HG02759 (cell line): Measurements from ENCODE around the gene GNL2.
A peak's percentile ranks its signal among the peaks of the same experiment; 100 is the strongest.

ENCODE experiments used
- ATAC-seq: cut with Tn5 transposase; IDR thresholded peaks from one replicate; pipeline ENCODE4 v1.9.1; 2021; ENCODE audit warnings: mild to moderate bottlenecking, moderate library complexity; ENCODE audit not compliant: unreplicated experiment

The GNL2 gene

DNA sequence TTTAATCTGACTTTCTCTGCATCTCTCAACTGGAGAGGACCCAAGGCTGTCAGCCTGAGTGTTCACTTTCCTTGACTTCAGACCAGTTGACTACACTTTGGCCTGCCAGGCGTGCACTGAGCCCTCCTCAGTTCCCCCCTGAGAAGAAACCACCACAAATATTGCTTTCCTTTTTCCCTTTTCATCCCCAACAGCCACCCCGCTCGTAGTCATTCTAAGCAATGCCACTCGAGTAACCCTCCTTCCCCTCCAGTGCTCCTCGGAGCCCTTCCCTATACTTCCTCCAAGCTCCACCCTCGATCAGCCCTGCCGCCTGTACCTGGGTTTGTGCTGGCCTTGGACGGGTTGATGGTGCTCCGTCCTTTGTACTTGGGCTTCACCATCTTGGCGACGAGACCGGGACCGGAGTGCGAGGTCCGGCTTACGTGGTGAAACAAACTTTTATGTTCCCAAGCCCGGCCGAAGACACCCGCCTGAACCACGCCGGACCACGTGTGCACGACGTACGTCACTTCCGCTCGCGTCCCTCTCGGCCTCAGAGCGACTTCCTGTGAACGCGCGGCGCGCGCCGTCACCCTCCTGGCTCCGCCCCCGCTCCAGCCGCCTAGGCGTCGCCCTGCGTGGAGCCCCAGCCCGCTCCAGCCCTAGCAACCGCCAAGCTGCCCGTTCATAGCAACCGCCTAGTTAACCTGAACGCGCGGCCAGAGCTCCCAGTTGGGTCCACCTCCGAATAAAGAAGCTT lies at the start of gene GNL2:
TSS of gene GNL2 (minus strand) at position 498 of the 742 bp plus-strand sequence. CDS start at position 383, 115 bp downstream.
- ATAC-seq = peak; percentile 98

DNA sequence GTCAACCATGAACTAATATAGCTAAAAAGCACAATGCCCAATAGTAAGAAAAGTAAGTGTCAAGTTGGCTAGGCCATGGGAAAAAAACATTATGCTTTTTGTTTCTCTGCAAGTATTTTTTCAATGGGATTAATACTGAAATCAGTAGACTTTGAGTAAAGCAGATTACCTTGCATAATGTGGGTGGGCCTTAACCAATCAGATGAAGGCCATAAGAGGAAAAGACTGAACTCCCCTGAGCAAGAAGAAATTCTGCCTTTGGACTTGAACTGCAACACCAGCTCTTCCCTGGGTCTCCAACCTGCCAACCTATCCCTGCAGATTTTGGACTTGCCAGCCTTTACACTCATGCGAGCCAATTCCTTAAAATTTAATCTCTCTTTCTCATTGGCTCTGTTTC lies 45.3 kb upstream of the GNL2 start:
- no peak for ATAC-seq

DNA sequence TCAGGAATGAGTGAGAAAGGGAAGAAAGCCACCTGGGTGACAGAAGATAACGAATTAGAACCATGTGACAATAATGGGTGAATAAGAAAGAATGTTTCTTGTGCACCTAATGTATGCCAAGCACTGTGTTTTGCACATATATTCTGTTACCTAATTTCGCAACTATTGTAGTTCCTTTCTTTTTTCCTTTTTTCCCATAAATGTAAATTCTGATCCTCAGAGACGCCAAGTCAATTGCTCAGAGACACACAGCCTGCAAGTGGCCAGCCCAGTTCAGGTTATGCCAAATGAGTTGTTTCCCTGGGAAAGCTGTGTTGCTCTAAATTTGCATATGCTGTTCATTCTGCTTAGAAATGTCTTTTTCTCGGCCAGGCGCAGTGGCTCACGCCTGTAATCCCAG lies 40.7 kb upstream of the GNL2 start:
- ATAC-seq = no peak

DNA sequence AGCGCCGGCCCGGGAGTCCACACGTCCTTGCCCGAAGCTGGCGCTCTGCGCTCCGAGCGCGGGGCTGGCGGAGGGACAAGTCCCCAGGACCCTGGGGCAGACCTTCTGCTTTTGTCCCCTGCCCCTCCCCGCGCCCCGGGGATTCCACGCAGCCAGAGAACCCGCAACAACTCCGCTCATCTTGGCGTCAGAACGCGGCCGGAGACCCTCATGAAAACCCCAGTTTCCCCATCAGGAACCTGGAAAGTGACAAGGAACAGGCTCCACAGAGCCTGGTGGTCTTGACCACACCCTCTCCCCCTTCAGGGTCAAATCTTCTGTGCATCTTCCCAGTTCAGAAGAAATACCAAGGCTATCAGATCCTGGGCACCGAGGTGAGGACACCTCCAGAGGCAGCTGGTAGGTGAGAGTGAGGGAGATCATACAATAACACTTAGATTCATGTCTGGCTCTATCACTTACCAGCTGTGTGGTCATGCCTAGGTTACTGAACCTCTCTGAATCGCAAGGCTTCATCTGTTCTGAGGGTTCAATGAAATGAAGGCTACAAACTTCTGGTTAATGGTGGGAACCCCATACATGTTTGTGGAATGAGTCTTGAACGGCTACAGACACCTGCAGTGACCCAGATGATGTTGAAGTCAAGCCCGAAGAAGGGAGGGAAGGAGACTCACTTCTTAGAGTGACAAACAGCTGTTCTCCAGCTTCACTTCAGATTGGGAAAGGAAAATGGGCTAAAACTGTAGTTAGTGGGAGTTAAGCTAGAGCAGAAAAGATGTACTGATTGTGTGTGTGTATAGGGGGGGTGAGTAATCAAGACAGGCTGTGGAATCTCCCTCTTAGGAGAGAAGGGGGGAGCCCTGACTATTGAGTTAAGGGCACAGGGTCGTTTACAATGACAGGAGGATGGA lies 39.5 kb upstream of the GNL2 start:
- ATAC-seq = no peak

DNA sequence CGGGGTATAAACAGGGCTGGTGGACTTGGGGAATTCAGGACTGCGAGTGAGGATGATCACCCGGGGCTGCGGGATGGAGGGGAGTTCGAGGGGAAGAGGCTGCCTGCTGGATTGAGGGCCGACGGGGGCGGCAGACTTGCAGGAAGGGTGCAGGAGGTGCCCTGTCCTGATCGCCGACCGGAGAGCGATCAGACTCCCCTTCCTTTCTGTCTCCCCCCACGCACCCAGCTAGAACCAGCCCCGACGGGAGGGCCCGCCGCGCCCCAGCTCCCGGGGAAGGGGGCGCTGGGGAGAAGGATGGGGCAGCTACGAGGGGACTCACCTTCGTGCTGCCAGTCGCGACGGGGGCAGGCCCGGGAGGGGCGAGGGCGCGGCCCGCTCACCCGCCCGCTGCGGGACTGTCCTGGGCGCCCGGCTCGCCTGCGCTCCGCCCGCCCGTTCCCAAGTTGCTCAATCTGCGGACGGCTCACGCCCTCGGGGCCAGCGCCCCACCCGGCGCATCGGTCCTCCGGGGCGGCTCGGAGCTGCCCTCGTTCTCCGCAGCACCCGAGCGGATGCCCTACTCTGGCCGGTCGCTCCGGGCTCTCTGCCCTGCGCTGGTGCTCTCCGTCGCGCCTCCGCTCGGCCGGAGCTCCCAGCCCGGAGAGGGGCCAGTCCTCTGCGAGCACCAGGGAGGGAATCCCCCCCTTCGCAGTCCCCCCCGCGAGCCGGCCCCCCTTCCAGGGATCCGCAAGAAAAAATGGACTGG lies 38.7 kb upstream of the GNL2 start, which contains the start of gene RSPO1:
TSS of gene RSPO1 (minus strand) at position 649 of the 748 bp plus-strand sequence. CDS start 5,231 bp downstream, outside the sequence.
- no peak for ATAC-seq

DNA sequence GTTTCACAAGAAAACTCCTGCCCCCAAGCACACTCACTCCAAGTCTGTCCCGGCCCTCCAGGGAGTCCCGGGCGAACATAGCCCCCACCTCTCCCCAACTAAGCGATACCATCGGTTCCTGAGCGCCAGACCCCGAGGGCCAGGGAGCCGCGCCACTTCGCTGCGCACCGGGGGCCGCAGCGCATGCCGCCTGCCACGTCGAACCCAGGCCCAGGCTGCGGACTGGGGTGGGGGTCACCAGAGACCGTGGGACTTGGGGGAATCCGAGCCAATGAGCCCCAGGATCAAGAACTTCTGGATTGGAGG lies 38.2 kb upstream of the GNL2 start:
- no peak for ATAC-seq

DNA sequence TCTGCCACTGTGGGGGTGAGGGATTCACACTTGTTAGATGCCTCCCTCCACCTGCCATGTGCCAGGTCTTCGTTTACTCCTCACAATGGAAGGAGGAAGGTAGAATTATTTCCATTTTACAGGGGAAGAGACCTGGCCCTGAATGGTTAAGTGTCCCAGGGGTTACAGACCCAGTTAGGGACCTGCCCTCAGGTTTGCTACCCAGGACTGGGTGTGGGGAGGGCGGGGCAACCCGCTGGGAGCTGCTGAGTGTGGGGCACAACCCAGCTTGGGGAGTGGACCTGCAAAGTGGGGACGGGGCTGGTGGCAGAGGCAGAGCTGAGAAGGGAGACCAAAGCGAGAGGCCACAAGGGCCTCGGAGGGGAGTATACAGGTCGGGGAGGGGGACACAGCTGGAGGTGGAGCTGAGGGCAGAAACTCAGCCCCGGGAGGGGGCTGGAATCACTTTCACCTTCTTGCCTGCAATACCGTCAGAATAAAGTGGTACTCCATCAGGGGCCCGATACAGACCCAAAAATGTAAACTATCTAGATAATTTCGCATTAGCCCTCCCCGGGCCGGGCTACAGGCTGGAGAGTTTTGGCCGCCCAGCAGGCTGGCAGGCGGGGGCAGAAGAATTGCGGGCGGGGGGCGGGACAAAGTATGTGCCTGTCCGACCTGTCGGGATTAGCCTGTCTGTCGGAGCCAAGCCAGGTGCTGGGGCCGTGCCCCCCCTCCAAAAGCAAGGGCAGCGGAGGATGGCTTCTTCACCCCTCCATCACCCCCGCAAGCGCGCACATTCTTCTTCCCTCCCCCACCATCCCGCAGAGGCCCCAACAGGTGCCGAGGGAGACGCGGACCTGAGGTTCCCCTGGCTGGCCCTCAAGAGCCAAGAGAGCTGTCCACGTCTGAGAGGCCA lies 37.6 kb upstream of the GNL2 start:
- no peak for ATAC-seq

DNA sequence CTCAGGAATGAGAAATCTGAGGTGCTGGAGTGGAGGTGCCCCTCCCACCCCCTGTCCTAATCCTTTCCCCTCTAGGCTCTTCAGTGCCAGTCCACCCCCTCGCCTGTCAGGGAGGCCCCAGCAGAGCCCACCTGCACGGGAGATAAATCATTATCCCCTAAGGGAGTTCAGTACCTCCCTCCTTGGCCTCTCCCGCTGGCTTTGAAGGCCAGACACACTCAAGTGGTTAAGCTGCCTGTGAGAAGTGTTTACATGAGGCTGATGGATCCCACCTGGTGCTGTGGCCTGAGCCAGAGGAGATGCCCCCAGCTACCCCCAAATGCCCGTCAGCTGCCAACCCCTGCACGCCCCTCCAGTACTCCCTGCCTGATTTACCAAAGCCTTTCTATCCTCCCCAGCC lies 35.3 kb upstream of the GNL2 start:
- ATAC-seq = no peak

DNA sequence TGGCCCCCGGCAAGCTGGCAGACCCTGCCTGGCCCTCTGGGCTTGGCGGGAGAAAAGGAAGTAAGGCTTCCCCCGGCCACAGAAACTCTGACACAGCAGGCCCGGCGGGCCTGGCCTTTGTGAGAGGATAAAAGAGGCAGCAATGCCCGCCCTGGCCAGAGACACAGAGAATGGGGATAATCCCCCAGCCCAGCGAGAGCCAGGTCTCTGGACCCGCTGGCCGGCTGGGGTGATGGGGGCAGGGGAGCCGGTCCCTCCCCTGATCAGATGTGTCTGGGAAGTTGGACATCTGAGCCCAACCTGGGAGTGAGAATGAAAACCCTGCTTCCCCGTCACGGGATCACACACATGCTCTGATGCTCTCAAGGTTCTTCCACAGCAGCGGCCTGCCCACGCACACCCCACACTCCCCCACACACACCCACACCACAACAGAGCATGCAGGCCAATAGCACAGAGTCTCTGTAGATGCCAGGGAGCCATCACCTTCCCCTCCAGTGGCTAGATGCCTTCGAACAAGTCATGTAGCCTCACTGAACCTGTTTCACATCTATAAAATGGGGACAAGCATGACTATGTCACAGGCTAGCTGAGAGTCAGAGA lies 34.8 kb upstream of the GNL2 start:
- no peak for ATAC-seq

DNA sequence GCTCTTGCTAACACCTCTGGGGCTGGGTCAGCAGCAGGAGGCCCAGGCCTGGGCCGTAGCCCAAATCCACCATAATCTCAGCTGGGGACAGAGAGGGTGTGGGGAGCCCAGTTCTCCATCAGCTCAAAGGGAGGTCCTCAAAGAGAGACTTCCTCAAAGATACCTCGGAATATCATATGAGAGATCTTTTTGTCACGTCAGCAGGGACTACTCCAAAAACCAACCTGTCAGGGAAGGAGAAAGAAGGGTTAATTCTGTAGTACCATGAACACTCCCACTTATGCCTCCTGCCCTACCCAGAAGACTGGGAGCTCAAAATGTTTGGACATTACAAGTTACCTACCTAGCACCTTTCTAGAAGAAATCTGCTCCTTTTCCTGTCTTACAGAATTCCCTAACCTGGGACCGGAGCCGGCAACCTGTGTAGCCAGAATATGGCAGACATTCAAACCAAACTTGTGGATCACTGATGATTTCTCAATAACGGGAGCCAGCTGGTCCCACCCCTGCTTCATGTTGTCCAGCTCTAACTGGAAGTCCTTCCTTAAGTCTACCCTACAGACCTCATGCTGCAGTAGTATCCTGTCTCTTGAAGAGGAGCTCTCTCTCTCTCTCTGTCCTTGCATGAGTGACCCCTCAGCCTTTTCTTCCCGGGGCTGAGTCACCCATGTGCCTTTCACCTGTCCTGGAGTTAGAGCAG lies 34.1 kb upstream of the GNL2 start:
- ATAC-seq = no peak

DNA sequence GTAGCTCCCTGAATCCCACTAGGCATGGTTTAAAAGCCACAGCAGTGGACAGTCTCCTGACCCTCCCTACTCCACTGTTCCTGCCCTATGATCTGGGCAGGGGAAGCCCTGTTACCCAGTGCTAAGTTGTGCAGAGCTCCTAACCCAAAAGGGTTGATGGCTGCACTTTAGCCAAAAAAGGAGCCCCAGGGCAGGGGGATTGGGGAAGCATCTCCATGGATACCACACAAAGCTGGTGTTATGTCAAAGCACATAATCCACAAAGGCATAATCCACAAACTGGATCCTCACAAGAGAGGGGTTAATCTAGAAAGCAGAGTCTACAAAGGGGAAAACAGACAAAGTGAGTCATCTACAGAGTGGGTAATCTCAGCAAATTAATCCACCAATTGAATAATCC lies 33.3 kb upstream of the GNL2 start:
- no peak for ATAC-seq

DNA sequence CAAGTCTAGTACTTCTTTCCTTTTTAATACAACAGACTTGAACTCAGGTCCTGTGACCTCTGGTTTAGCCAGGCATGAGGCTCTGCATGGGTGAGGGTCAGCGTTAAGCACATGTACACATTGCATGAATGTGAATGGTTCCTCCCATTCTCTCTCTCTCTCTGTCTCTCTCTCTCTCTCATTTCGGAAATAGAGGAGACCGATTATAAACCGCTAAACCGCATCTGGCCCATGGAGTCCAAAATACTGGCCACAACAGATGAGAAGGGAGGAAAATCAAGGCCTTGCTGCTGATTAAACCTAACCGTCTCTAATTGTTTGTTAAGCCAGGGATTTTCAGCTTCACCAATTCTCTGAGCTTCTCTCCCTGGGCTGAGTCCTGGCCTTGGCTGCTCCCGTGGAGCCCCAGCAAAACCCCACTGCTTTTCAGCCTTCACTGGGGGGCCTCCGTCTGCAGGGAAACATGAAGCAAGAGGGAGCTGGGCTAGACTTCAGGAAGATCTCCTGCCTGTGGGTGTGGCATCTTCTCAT lies 32.4 kb upstream of the GNL2 start:
- no peak for ATAC-seq

DNA sequence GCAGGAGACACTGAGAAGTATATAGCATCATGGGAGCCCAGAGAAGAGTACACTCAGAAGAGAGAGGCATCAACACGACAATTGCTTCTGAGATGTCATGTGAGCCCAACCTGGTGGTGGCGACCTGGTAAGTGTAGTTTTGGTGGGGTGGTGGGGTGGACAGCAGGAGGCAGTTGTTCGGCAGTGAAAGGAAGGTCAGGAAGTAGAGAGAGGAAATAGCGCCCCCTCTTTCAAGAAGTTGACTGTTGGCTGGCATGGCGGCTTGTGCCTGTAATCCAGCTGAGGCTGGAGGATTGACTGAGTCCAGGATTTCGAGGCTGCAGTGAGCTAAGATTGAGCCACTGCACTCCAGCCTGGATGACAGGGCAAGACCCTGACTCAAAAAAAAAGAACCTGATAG lies 26.4 kb upstream of the GNL2 start:
- no peak for ATAC-seq

DNA sequence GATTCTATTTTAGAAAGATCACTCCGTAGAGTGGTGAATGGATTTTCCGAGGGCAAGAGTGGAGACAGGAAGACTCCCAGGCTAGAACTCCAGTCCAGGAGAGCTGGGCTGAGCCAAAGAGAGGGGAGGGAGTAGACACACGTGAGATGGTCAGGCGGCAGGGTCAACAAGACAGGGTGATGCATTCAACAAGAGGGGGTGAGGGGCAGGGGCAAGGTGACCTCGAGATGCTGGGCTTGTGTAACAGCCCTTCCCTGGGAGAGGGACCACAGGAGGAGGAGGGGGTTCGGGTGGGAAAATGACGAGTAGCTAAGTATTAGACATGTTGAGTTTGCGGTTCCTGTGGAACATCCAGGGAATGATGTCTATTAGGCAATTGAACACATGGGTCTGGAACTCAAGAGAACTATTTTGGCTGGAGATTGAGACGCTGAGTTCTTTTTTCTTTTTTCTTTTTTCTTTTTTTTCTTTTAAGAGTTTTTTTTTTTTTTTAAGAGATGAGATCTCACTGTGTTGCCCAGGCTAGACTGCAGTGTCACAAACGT lies 25.7 kb upstream of the GNL2 start:
- ATAC-seq = no peak

DNA sequence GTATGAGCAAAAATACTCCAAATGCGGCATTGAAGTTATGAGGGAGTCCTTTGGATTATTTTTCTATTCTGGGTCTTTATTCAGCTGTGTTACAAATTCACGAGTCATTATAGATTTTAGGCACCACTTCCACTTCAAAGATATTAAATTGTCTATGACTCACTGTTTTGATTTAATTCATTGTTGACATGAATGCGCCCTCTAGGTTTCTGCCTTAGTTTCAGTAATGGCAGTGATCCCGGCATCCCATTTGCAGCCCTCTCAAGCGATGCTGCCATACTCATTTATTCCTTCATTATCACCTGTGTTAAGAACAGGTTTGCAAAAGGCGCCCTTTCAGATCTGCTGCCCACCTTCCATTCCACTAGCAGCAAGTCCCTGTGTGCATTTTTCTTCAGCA lies 25.0 kb upstream of the GNL2 start:
- ATAC-seq = no peak

DNA sequence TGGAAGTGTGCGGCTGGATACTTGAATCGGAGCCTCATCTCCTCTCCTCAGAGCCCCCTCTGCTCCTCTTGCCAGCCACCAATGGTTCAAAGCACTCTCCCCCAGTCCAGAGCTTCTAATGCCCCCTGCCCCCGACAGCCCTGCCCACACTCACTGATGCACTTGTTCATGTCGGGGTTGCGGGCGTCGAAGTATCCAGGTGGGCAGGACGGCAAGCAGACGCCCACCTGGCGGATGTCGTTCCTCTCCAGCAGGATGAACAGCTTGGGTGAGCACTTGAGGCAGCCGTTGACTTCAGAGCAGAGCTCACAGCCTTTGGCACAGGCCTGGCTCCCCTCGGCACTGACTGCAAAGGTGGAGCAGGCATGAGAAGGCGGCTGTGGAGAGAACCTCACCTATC lies 20.6 kb upstream of the GNL2 start:
- no peak for ATAC-seq

DNA sequence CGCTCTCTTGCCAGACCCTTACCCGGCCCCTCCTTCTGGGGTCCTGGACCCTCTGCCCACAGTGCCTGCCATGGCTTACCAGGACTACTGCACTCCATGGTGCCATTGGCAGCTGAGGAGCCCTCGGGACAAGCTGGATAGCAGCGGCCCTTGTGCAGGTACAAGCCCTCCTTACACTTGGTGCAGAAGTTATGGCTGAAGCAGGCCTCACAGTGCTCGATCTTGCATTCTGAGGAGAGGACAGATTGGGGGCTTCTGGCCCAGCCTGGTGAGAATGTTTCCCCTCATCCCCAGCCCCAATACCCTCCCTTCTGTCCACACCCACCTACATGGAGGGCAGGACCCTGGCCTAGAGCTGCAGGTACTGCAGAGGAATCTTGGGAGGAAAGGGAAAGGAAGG lies 18.4 kb upstream of the GNL2 start:
- ATAC-seq = no peak

DNA sequence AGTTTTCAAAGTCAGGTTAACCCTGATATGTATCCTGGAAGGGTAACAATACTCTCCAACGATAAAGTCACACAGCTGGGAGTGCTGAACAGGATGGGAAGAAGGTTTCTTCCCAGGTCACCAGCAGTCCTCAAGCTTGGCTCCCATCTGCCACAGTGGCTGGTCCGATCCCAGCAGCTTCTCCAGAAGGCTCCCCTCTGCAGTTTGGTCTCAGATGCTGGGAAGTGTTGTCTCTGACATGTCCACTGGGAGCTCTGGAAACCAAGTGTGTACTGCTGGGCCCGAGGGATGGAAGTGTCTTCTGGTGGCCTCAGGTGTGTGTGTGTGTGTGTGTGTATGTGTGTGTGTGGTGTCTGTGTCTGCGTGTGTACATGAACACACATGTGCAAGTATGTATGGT lies 16.4 kb upstream of the GNL2 start:
- no peak for ATAC-seq

DNA sequence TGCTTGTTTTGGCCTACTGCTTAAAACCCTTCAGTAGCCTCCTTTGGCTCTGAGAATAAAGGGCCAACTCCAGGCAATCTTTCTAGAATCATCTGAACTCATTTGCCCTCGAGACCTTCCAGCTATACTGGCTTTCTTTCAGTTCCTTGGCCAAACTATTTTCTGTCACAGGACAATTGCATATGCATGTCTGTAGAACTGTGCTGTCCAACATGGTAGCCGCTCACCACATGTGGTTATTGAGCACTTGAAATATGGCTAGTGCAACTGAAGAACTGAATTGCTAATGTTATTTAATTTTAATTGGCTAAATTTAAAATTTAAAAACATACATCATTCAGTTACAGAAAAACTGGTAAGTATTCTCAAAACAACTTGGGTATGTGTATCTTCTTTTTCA lies 14.3 kb upstream of the GNL2 start:
- no peak for ATAC-seq
